H1 (cell line): Measurements from ENCODE around the gene FKBP5. TPM values are rescaled to one million over a fixed set of nuclear protein-coding genes. Genes with fewer than 3 reads are reported as not detected.

ENCODE experiments used
- BACH1 ChIP-seq: IDR thresholded peaks from 2 replicates; pipeline ENCODE4 v1.6.1; 2012; ENCODE audit warnings: low read length, improper control_type of control experiment
- GTF2F1 ChIP-seq: IDR thresholded peaks from 2 replicates; pipeline ENCODE4 v1.6.1; 2012; ENCODE audit warnings: low read depth, low read length, improper control_type of control experiment, borderline replicate concordance
- KDM1A ChIP-seq: fragments of 200-600, 300-600 bp; sonication (generic); IDR thresholded peaks from 2 replicates; pipeline ENCODE4 v1.7.1; 2016; ENCODE audit warnings: mild to moderate bottlenecking, low read length, borderline replicate concordance
- POLR2AphosphoS5 ChIP-seq: IDR thresholded peaks from 2 replicates; pipeline ENCODE4 v1.6.1; 2011; ENCODE audit warnings: low read depth, low read length
- SAP30 ChIP-seq: fragments of 300-600 bp; sonication (generic); IDR thresholded peaks from 2 replicates; pipeline ENCODE4 v1.7.1; 2012; ENCODE audit warnings: low read length, moderate library complexity, mild to moderate bottlenecking, inconsistent platforms; ENCODE audit not compliant: insufficient read depth, insufficient replicate concordance
- polyA plus RNA-seq, 7 experiments: library from polyadenylated mRNA; depleted of rRNA in 3 of 7; stranded (reverse) in 5 of 7; unstranded in 2 of 7; fragments of >200 nt in 5 of 7; fragments of 200-250 nt in 2 of 7; gene quantifications; 1 replicate in 5 of 7; 2 replicates in 1 of 7; 4 replicates in 1 of 7; pipeline versions ENCODE4 v1.2.1 to v1.2.3, GENCODE V29; 2011 to 2013; ENCODE audit warnings: missing spikeins in 2 of 7, mixed read lengths in 2 of 7
- total RNA-seq: library from RNA; stranded (reverse); fragmentation: NEBNext Ultra II Directional; extraction: Animal tissue kit (Norgen Biotek cat#: 25700); gene quantifications from 2 replicates; pipeline ENCODE4 v1.2.1, GENCODE V29; 2021
- TF ChIP-seq, protein P1 (sequence below): fragments of 300-600 bp; sonication (generic); IDR thresholded peaks from 2 replicates; pipeline ENCODE4 v1.7.1; 2012; ENCODE audit warnings: low read length, moderate library complexity, mild to moderate bottlenecking, inconsistent platforms; ENCODE audit not compliant: insufficient replicate concordance

The FKBP5 gene
- total and polyA plus RNA-seq, 2 of the 8 experiments (the other 6 are each of a cell fraction or from before 2014, with no cell fraction given), result 14.3 to 40.4 TPM

DNA sequence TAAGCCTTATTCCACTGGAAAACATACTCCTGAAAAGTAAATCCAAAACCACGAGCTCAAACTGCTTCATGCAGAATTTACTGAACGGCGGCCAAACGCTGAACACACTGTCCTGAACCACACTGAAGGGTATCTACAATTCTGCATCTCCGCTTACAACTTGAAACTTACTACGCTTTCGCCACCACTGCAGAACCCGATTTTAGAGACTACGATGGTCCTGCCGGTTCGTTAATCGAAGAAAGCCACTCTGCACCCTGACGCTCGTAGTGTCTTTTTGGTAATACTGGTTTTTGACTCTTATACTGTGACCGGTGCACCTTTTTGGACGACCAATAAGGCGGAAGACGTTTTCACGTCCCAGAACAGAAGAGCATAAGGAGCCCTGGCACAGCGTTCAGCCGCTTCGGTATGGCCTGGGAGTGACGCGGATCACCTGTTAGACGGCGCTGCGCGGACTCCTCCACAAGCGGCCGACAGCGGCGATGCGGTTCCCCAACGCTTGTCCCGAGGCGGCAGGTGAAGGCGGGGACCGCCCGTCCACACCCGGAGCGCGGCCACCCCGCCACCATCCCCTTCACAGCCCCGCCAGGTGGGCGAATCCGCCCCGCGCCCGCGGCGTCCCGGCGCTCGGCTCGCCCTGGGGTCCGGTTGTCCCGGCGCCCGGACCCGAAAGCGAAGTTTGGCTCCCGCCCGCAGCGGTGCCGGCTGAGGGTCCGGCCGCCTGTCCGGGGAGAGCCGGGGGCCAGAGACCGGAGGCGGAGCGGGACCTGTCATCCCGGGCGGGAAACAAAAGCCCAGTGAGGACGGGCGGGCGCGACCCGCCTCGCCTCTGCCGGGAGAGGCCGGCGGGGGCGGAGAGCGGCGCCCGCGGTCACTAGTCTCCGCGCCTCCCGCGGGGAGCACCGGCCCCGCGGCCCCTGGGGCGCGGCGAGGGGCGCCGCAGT, 784 bp downstream of the FKBP5 start (continued):
- TF ChIP-seq, protein P1, sequence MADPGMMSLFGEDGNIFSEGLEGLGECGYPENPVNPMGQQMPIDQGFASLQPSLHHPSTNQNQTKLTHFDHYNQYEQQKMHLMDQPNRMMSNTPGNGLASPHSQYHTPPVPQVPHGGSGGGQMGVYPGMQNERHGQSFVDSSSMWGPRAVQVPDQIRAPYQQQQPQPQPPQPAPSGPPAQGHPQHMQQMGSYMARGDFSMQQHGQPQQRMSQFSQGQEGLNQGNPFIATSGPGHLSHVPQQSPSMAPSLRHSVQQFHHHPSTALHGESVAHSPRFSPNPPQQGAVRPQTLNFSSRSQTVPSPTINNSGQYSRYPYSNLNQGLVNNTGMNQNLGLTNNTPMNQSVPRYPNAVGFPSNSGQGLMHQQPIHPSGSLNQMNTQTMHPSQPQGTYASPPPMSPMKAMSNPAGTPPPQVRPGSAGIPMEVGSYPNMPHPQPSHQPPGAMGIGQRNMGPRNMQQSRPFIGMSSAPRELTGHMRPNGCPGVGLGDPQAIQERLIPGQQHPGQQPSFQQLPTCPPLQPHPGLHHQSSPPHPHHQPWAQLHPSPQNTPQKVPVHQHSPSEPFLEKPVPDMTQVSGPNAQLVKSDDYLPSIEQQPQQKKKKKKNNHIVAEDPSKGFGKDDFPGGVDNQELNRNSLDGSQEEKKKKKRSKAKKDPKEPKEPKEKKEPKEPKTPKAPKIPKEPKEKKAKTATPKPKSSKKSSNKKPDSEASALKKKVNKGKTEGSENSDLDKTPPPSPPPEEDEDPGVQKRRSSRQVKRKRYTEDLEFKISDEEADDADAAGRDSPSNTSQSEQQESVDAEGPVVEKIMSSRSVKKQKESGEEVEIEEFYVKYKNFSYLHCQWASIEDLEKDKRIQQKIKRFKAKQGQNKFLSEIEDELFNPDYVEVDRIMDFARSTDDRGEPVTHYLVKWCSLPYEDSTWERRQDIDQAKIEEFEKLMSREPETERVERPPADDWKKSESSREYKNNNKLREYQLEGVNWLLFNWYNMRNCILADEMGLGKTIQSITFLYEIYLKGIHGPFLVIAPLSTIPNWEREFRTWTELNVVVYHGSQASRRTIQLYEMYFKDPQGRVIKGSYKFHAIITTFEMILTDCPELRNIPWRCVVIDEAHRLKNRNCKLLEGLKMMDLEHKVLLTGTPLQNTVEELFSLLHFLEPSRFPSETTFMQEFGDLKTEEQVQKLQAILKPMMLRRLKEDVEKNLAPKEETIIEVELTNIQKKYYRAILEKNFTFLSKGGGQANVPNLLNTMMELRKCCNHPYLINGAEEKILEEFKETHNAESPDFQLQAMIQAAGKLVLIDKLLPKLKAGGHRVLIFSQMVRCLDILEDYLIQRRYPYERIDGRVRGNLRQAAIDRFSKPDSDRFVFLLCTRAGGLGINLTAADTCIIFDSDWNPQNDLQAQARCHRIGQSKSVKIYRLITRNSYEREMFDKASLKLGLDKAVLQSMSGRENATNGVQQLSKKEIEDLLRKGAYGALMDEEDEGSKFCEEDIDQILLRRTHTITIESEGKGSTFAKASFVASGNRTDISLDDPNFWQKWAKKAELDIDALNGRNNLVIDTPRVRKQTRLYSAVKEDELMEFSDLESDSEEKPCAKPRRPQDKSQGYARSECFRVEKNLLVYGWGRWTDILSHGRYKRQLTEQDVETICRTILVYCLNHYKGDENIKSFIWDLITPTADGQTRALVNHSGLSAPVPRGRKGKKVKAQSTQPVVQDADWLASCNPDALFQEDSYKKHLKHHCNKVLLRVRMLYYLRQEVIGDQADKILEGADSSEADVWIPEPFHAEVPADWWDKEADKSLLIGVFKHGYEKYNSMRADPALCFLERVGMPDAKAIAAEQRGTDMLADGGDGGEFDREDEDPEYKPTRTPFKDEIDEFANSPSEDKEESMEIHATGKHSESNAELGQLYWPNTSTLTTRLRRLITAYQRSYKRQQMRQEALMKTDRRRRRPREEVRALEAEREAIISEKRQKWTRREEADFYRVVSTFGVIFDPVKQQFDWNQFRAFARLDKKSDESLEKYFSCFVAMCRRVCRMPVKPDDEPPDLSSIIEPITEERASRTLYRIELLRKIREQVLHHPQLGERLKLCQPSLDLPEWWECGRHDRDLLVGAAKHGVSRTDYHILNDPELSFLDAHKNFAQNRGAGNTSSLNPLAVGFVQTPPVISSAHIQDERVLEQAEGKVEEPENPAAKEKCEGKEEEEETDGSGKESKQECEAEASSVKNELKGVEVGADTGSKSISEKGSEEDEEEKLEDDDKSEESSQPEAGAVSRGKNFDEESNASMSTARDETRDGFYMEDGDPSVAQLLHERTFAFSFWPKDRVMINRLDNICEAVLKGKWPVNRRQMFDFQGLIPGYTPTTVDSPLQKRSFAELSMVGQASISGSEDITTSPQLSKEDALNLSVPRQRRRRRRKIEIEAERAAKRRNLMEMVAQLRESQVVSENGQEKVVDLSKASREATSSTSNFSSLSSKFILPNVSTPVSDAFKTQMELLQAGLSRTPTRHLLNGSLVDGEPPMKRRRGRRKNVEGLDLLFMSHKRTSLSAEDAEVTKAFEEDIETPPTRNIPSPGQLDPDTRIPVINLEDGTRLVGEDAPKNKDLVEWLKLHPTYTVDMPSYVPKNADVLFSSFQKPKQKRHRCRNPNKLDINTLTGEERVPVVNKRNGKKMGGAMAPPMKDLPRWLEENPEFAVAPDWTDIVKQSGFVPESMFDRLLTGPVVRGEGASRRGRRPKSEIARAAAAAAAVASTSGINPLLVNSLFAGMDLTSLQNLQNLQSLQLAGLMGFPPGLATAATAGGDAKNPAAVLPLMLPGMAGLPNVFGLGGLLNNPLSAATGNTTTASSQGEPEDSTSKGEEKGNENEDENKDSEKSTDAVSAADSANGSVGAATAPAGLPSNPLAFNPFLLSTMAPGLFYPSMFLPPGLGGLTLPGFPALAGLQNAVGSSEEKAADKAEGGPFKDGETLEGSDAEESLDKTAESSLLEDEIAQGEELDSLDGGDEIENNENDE, result no peak
- no peak for TF ChIP-seq GTF2F1
- TF ChIP-seq POLR2AphosphoS5, result no peak
- no peak for TF ChIP-seq BACH1
- TF ChIP-seq SAP30, result peak; percentile 54
- TF ChIP-seq KDM1A, result peak; percentile 61; the same call in 1 of the 2 replicates
